PC-9 (cell line): ENCODE results near the gene TAP2. TPM values are rescaled to one million over a fixed set of nuclear protein-coding genes. Genes with fewer than 3 reads are reported as not detected.
"Not testable (repeated sequence)": the region's sequence is repeated elsewhere in the genome, so short reads cannot be mapped to it uniquely, and the experiment has no call there.

ENCODE experiments used
- BruUV-seq: library from RNA; stranded (reverse); fragments of 400-500 nt; replicated peaks from 2 replicates; lab custom pipeline; 2021; lab: Mats Ljungman, UMichigan
- CTCF ChIA-PET: fragments of 300-600 bp; sonication (Branson Sonifier 250); formaldehyde crosslinking; loops from one replicate; lab custom pipeline; 2022; ENCODE audit warnings: antibody characterized with exemption; lab: Charles Lee
- POLR2A ChIA-PET: fragments of 300-600 bp; sonication (Branson Sonifier 250); formaldehyde crosslinking; loops from one replicate; lab custom pipeline; 2022; ENCODE audit warnings: antibody characterized with exemption; ENCODE audit not compliant: unreplicated experiment; lab: Charles Lee
- DNase-seq, 2 experiments: peaks; one replicate each; pipeline versions ENCODE4 v3.0.0 to v3.0.0-alpha.2; 2015 to 2022; ENCODE audit warnings: mixed read lengths in 1 of 2
- H2AFZ ChIP-seq: fragments of 200-600 bp; sonication (generic); 2 replicates; pipeline ENCODE4 v1.8.1; 2017; ENCODE audit warnings: antibody characterized with exemption
- H3F3A ChIP-seq: fragments of 200-600 bp; sonication (generic); 2 replicates; pipeline ENCODE4 v1.8.1; 2017; ENCODE audit warnings: antibody characterized with exemption, mild to moderate bottlenecking, low read depth; ENCODE audit not compliant: insufficient read depth
- H3K27ac ChIP-seq: fragments of 200-600 bp; sonication (generic); 2 replicates; pipeline ENCODE4 v1.6.1; 2016; ENCODE audit warnings: mixed run types
- H3K27me3 ChIP-seq: fragments of 200-600 bp; sonication (generic); 2 replicates; pipeline ENCODE4 v1.6.1; 2016; ENCODE audit warnings: low read depth, mixed run types; ENCODE audit not compliant: insufficient read depth
- H3K36me3 ChIP-seq: fragments of 200-600 bp; sonication (generic); 2 replicates; pipeline ENCODE4 v1.6.1; 2016; ENCODE audit warnings: low read depth, mixed run types
- H3K4me1 ChIP-seq: fragments of 200-600 bp; sonication (generic); replicated peaks from 2 replicates; pipeline ENCODE4 v1.6.1; 2016; ENCODE audit warnings: mixed run types; ENCODE audit not compliant: insufficient read depth
- H3K4me2 ChIP-seq: fragments of 200-600 bp; sonication (generic); 2 replicates; pipeline ENCODE4 v1.6.1; 2017; ENCODE audit warnings: mixed run types
- H3K4me3 ChIP-seq: fragments of 200-600 bp; sonication (generic); 2 replicates; pipeline ENCODE4 v1.6.1; 2016; ENCODE audit warnings: mixed run types
- H3K79me2 ChIP-seq: fragments of 200-600 bp; sonication (generic); 2 replicates; pipeline ENCODE4 v1.6.1; 2017; ENCODE audit warnings: low read depth, mixed run types
- H3K9me2 ChIP-seq: fragments of 200-600 bp; sonication (generic); 2 replicates; pipeline ENCODE4 v1.8.1; 2017; ENCODE audit warnings: mild to moderate bottlenecking; ENCODE audit not compliant: insufficient read depth
- H3K9me3 ChIP-seq: fragments of 200-600 bp; sonication (generic); 2 replicates; pipeline ENCODE4 v1.8.1; 2016; ENCODE audit warnings: low read depth; ENCODE audit not compliant: insufficient read depth
- H4K20me1 ChIP-seq: fragments of 200-600 bp; sonication (generic); 2 replicates; pipeline ENCODE4 v1.8.1; 2017; ENCODE audit not compliant: insufficient read depth
- EZH2 ChIP-seq: fragments of 200-600 bp; sonication (generic); IDR thresholded peaks from 2 replicates; pipeline ENCODE4 v1.8.0; 2017; ENCODE audit warnings: antibody characterized with exemption, low read depth
- intact Hi-C: fragments of 100-400 bp; cut with micrococcal nuclease; formaldehyde crosslinking; loops from one replicate; pipeline ENCODE4 v1.10.0; 2022; ENCODE audit not compliant: unreplicated experiment
- total RNA-seq: library from RNA; stranded (reverse); gene quantifications from 2 replicates; pipeline ENCODE4 v1.2.3, GENCODE V29; 2021
- TF ChIP-seq, protein P1 (sequence below): fragments of 200-600 bp; sonication (generic); conservative IDR thresholded peaks from 2 replicates; pipeline ENCODE4 v1.6.1; 2017; ENCODE audit warnings: mixed run types, antibody characterized with exemption, mild to moderate bottlenecking, moderate library complexity

TAP2 gene
- total RNA-seq, 1 experiment from 2014 or later: 70.6 TPM

DNA sequence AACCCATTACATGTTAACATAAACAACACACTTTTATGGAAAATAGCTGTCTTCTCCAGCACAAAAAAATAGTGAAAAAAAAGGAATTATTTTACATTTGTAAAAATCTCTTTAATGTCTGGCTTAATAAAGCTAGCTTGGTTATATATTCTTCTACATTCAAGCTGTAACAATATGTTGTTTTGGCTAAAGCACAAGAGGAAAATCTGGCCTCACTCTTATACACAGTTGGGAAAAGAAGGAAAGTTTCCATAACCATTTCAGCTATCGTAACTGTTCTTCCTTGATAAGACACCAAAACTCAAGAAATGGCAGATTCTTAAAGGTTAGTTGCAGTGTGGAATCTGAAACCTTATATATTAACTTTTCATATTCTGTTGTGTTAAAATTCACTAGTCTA lies 29.4 kb downstream of the TAP2 start:
- Histone ChIP-seq H3K4me3 (no peak overlapping the region), H3K9me2 (no peaks in the 10 kb centered on the region), H3K4me1 (no peaks in the 10 kb centered on the region), H3K27ac (no peak overlapping the region), H3F3A (no peaks in the 10 kb centered on the region), H3K27me3 (no peaks in the 10 kb centered on the region), H2AFZ (no peak overlapping the region), H3K9me3 (no peaks in the 10 kb centered on the region), H3K36me3 (no peaks in the 10 kb centered on the region), H4K20me1 (no peaks in the 10 kb centered on the region), H3K79me2 (no peaks in the 10 kb centered on the region), H3K4me2 (no peak overlapping the region)
- ChIA-PET POLR2A (no interaction called here), CTCF (interaction anchor here (0.6 kb wide), 2 partner anchors 182 to 1496 kb away, joined by 3 read pairs; no protein-coding TSS in a partner anchor)
- no peak for DNase-seq
- TF ChIP-seq EZH2: no peak
- TF ChIP-seq, protein P1, sequence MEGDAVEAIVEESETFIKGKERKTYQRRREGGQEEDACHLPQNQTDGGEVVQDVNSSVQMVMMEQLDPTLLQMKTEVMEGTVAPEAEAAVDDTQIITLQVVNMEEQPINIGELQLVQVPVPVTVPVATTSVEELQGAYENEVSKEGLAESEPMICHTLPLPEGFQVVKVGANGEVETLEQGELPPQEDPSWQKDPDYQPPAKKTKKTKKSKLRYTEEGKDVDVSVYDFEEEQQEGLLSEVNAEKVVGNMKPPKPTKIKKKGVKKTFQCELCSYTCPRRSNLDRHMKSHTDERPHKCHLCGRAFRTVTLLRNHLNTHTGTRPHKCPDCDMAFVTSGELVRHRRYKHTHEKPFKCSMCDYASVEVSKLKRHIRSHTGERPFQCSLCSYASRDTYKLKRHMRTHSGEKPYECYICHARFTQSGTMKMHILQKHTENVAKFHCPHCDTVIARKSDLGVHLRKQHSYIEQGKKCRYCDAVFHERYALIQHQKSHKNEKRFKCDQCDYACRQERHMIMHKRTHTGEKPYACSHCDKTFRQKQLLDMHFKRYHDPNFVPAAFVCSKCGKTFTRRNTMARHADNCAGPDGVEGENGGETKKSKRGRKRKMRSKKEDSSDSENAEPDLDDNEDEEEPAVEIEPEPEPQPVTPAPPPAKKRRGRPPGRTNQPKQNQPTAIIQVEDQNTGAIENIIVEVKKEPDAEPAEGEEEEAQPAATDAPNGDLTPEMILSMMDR: no peak
- no TSS peak for BruUV-seq
- intact Hi-C loops: no loop called here

GRCh38 chr6:32807020-32807580 lies 31.4 kb downstream of the TAP2 start:
- DNase-seq: no peak
- BruUV-seq: no TSS peak

DNA sequence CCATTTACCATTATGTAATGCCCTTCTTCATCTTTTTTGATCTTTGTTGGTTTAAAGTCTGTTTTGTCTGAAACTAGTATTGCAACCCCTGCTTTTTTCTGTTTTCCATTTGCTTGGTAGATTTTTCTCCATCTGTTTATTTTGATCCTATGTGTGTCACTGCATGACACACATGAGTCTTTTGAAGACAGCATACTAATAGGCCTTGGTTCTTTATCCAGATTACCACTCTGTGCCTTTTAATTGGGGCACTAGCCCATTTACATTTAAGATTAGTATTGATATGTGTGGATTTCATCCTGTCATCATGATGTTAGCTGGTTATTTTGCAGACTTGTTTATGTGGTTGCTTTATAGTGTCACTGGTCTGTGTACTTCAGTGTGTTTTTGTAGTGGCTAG lies 33.1 kb downstream of the TAP2 start:
- POLR2A ChIA-PET, H3K27me3 ChIP-seq, intact Hi-C loops: not testable (repeated sequence)

More at GRCh38 chr6:32807020-32807580, 31.4 kb downstream of the TAP2 start:
- POLR2A ChIA-PET: no interaction called here
- Histone ChIP-seq H3K27me3 (0 out of 2 replicates have a peak, but pooled peaks cover 3% of the 10 kb centered on the region), H3K4me1 (no peaks in the 10 kb centered on the region), H3K4me2 (no peak overlapping the region), H3K36me3 (no peaks in the 10 kb centered on the region), H2AFZ (no peak overlapping the region), H4K20me1 (no peaks in the 10 kb centered on the region), H3K9me2 (no peaks in the 10 kb centered on the region), H3F3A (no peaks in the 10 kb centered on the region), H3K79me2 (no peaks in the 10 kb centered on the region), H3K27ac (no peak overlapping the region), H3K4me3 (no peak overlapping the region), H3K9me3 (no peaks in the 10 kb centered on the region; the same call in 1 of the 2 replicates)
- CTCF ChIA-PET: no interaction called here
- no peak for TF ChIP-seq EZH2
- TF ChIP-seq, protein P1: no peak
- intact Hi-C loops: no loop called here

DNA sequence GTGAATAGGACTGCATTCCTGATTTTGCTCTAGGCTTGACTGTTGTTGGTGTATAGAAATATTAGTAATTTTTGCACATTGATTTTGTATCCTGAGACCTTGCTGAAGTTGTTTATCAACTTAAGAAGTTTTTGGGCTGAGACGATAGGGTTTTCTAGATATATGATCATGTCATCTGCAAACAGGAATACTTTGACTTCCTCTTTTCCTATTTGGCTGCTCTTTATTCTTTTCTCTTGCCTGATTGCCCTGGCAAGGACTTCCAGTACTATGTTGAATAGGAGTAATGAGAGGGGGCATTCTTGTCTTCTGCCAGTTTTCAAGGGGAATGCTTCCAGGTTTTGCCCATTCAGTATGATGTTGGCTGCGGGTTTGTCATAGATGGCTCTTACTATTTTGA lies 35.1 kb downstream of the TAP2 start:
- H3K4me2 ChIP-seq: no peak overlapping the region
- no peak for TF ChIP-seq EZH2
- TF ChIP-seq, protein P1: no peak
- H4K20me1 ChIP-seq: no peaks in the 10 kb centered on the region
- intact Hi-C loops: no loop called here
- H3K27me3 ChIP-seq: peaks cover 3% of the 10 kb centered on the region; the same call in 1 of the 2 replicates
- H3F3A ChIP-seq: no peaks in the 10 kb centered on the region
- no peak overlapping the region for H2AFZ ChIP-seq
- H3K27ac ChIP-seq: no peak overlapping the region
- ChIA-PET CTCF (no interaction called here), POLR2A (no interaction called here)
- H3K4me1 ChIP-seq: no peaks in the 10 kb centered on the region
- DNase-seq: no peak
- H3K4me3 ChIP-seq: no peak overlapping the region
- H3K9me2 ChIP-seq: no peaks in the 10 kb centered on the region
- peaks cover 6% of the 10 kb centered on the region for H3K9me3 ChIP-seq
- no TSS peak for BruUV-seq
- no peaks in the 10 kb centered on the region for H3K79me2 ChIP-seq
- no peaks in the 10 kb centered on the region for H3K36me3 ChIP-seq

More for the DNA sequence above, 33.1 kb downstream of the TAP2 start:
- not testable (repeated sequence) for H3K4me3 ChIP-seq, H3K4me1 ChIP-seq, H3K4me2 ChIP-seq, H3K9me2 ChIP-seq, H3K36me3 ChIP-seq, H2AFZ ChIP-seq, H3F3A ChIP-seq, H3K9me3 ChIP-seq, H4K20me1 ChIP-seq, BruUV-seq, DNase-seq, H3K27ac ChIP-seq, H3K79me2 ChIP-seq
- CTCF ChIA-PET: interaction anchor here (0.6 kb wide), 1 partner anchor 33 kb away, joined by 8 read pairs; no protein-coding TSS in a partner anchor
